Mesothelial cell of epicardium (in vitro differentiated cells): ENCODE results near the gene RPL4. TPM values are rescaled to one million over a fixed set of nuclear protein-coding genes. Genes with fewer than 3 reads are reported as not detected.
"Not testable (repeated sequence)": the region's sequence is repeated elsewhere in the genome, so short reads cannot be mapped to it uniquely, and the experiment has no call there.

Experiments
- DNase-seq, 2 experiments: peaks; one replicate each; pipeline ENCODE4 v3.0.0; 2021; ENCODE audit warnings: low spot score in 2 of 2; ENCODE audit not compliant: unreplicated experiment in 2 of 2
- H3K27ac Mint-ChIP-seq: 2 replicates; pipeline ENCODE4 v1.8.0; 2021; ENCODE audit warnings: mixed read lengths
- H3K27me3 Mint-ChIP-seq: 2 replicates; pipeline ENCODE4 v1.8.0; 2021; ENCODE audit warnings: low read depth, mixed read lengths
- H3K36me3 Mint-ChIP-seq: 2 replicates; pipeline ENCODE4 v1.8.0; 2021; ENCODE audit warnings: mixed read lengths
- H3K4me1 Mint-ChIP-seq: 2 replicates; pipeline ENCODE4 v1.8.0; 2021; ENCODE audit warnings: mixed read lengths
- H3K4me3 Mint-ChIP-seq: 2 replicates; pipeline ENCODE4 v1.8.0; 2021; ENCODE audit warnings: mild to moderate bottlenecking, moderate library complexity, mixed read lengths
- H3K9me3 Mint-ChIP-seq: 2 replicates; pipeline ENCODE4 v1.8.0; 2021; ENCODE audit warnings: mixed read lengths
- CTCF ChIP-seq: fragments of 200-600 bp; sonication (generic); IDR thresholded peaks from one replicate; pipeline ENCODE4 v1.5.0; 2021; ENCODE audit warnings: antibody characterized with exemption; ENCODE audit not compliant: unreplicated experiment
- total RNA-seq: library from RNA; stranded (reverse); gene quantifications from 3 replicates; pipeline ENCODE4 v1.2.1, GENCODE V29; 2021

The RPL4 gene
- total RNA-seq, 1 donor from 2014 or later: 2,828 TPM

DNA sequence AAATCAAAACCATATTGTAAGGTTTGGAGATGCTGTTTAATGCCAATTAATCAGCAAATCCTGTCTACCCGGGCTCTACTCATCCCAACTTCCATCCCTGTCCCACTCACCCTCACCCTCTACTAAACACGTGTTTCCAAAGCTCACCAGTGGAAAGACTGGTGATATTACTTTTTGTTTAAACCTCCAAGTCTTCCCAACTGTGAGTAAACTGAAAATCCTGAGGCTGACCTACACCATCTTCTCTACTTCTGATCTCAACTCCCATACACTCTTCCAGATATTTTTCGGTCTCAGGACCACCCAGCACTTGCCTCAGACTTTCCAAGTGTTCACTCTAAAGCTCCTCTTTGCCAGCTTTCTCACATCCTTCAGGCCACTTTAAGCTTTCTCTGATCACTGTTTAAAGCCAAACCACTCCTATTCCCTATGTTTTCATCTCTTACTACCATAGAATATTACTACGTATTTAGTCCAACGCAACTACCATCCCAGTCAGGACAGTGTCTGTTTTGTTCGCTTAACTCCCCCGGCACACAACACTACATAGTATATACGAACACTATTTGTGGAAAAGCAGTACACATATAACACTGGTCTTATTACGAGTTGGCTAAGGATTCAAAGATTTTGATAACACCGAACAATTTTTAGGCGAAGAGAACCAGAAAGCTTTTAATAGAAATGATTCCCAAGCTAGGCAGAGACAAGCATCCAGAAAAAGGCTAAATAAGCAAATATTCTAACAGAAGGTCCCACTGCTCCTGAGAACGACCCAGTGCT, 684 bp downstream of the RPL4 start:
- DNase-seq: no peak
- H3K4me3 Mint-ChIP-seq: peak overlapping the region; percentile 100
- no peaks in the 10 kb centered on the region for H3K9me3 Mint-ChIP-seq

DNA sequence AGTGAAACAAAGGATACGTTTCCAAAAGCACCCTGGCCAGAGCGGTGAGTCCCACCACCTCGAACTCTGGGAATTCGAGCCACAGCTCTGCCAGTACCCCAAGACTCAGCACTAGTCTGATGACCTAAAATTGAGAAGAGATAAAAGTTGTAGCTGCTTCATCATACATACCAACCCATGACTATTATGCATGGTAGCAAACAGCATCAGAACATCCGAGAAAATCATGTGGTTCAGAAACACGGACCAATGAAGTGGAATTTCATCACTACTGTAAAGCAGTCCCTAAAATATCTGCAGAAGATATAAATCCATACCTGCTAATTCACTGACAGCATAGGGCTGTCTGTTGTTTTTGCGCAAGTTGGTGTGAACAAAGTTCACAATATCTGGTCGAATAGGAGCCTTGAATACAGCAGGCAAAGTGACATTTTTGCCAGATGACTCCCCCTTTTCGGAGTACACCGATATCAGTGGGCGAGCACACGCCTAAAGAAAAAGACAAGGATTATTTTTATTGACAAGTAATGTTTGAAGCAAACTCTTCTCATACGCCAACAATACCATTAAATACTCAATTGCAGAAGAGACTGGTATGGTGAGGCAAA, 1.5 kb downstream of the RPL4 start:
- not testable (repeated sequence) for H3K27me3 Mint-ChIP-seq, DNase-seq, H3K9me3 Mint-ChIP-seq
- peaks cover 30% of the 10 kb centered on the region for H3K4me1 Mint-ChIP-seq
- H3K27ac Mint-ChIP-seq: peak overlapping the region; percentile 80
- peak overlapping the region; percentile 100 for H3K4me3 Mint-ChIP-seq
- H3K36me3 Mint-ChIP-seq: peaks cover 30% of the 10 kb centered on the region

More for the DNA sequence above, 684 bp downstream of the RPL4 start:
- Mint-ChIP-seq H3K27me3 (no peaks in the 10 kb centered on the region), H3K4me1 (peaks cover 30% of the 10 kb centered on the region), H3K27ac (peak overlapping the region; percentile 99), H3K36me3 (peaks cover 28% of the 10 kb centered on the region)
- no peak for TF ChIP-seq CTCF

DNA sequence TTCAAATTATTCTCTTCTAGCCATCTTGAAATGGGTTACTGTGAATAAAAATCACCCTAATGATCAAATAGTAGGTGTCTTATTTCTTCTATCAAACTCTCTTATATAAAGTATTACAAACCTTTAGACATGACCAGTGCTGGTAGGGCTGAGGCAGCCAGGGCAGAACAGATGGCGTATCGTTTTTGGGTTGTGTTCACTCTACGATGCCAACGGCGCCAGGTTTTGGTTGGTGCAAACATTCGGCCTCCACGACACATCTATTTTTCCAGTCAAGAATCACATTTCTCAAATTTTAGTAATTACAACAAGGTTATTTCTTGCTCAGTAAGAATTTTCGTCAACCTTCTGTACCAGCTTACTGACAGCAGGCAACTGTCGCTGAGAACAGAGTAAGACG, 2.2 kb downstream of the RPL4 start:
- DNase-seq: no peak
- H3K27me3 Mint-ChIP-seq: no peaks in the 10 kb centered on the region
- H3K36me3 Mint-ChIP-seq: peaks cover 33% of the 10 kb centered on the region
- peak overlapping the region; percentile 80 for H3K27ac Mint-ChIP-seq
- H3K9me3 Mint-ChIP-seq: no peaks in the 10 kb centered on the region
- H3K4me1 Mint-ChIP-seq: peaks cover 35% of the 10 kb centered on the region
- no peak for TF ChIP-seq CTCF
- H3K4me3 Mint-ChIP-seq: peak overlapping the region; percentile 100

DNA sequence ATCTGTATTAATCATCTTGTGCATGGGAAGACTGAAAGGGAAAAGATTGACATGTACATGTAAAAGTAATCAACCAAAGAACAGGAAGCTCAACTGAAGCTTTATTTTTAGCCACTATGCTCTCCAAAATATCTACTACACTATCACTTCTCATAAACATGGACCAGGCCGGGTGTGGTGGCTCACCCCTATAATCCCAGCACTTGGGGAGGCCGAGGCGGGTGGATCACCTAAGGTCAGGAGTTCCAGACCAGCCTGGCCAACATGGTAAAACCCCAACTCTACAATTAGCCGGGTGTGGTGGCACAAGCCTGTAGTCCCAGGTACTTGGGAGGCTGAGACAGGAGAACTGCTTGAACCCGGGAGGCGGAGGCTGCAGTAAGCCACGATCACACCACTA, 4.3 kb downstream of the RPL4 start:
- not testable (repeated sequence) for H3K27me3 Mint-ChIP-seq, H3K4me3 Mint-ChIP-seq, H3K9me3 Mint-ChIP-seq, DNase-seq
- Mint-ChIP-seq H3K4me1 (peaks cover 29% of the 10 kb centered on the region), H3K27ac (peak overlapping the region; percentile 35), H3K36me3 (peaks cover 37% of the 10 kb centered on the region)

DNA sequence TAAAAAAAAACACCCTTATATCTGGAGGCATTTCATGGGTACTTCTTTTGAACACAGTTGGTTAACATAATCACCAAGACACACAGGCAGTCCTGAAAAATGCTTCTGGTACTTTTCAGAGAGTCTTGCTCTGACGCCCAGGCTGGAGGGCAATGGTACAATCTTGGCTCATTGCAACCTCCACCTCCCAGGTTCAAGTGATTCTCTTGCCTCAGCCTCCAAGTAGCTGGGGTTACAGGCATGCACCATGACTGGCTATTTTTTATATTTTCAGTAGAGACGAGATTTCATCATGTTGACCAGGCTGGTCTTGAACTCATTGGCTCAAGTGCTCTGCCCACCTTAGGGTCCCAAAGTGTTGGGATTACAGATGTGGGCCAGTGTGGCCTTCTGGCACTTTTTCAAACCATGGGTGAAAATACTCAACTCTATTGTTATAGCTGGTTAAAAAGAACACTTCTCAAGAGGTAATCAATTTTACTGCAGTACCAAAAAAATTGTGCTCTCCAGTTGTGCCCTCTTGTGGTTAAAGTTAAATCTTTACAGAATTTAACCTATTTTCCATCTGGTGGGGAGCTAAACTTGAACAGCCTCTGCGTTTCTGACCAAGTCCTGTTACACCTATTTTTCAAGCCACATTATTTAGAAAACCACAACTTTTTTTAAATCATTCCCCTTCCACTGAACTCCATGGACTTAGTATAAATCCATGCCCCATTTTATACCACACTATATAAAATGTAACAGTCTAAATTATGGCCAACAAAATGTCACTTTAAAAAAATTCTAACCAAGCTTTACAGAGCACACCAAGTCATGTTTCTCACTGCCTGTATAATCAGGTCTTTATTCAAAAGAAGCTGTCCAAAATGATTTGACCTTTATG, 5.9 kb downstream of the RPL4 start:
- Mint-ChIP-seq H3K36me3 (peaks cover 40% of the 10 kb centered on the region), H3K27ac (peak overlapping the region; percentile 69)
- DNase-seq: no peak

More for the DNA sequence above, 5.9 kb downstream of the RPL4 start:
- H3K9me3 Mint-ChIP-seq: no peaks in the 10 kb centered on the region
- peak; percentile 59 for TF ChIP-seq CTCF
- H3K4me3 Mint-ChIP-seq: no peak overlapping the region
- H3K27me3 Mint-ChIP-seq: no peaks in the 10 kb centered on the region
- peaks cover 25% of the 10 kb centered on the region for H3K4me1 Mint-ChIP-seq
